ENCODE measurements around the gene PPFIA2. TPM values are rescaled to one million over a fixed set of nuclear protein-coding genes. Genes with fewer than 3 reads are reported as not detected.

PPFIA2 gene
- total RNA-seq, 1 donor from 2014 or later, result not detected

GRCh38 chr12:81470923-81471322 is 288.2 kb downstream of the PPFIA2 start:
- no peak for TF ChIP-seq CTCF (IDR thresholded peaks at IDR 0.05; ENCODE audit: unreplicated experiment)
- H3K9me3 Mint-ChIP-seq (ENCODE audit: unreplicated experiment), result no peaks in the 10 kb centered on the region
- no peaks in the 10 kb centered on the region for H3K27me3 Mint-ChIP-seq (ENCODE audit: unreplicated experiment)
- no peak overlapping the region for H3K27ac Mint-ChIP-seq (ENCODE audit: unreplicated experiment)
- no peak overlapping the region for H3K4me3 Mint-ChIP-seq (ENCODE audit: unreplicated experiment)
- no peaks in the 10 kb centered on the region for H3K4me1 Mint-ChIP-seq (ENCODE audit: unreplicated experiment)
- no peak for DNase-seq (ENCODE audit: low spot score)
- no peaks in the 10 kb centered on the region for H3K36me3 Mint-ChIP-seq (ENCODE audit: low read depth, unreplicated experiment)

- Mint-ChIP-seq H3K4me1 (ENCODE audit: unreplicated experiment) (no peaks in the 10 kb centered on the region), H3K27me3 (ENCODE audit: unreplicated experiment) (no peaks in the 10 kb centered on the region), H3K36me3 (ENCODE audit: low read depth, unreplicated experiment) (no peaks in the 10 kb centered on the region), H3K27ac (ENCODE audit: unreplicated experiment) (no peak overlapping the region), H3K9me3 (ENCODE audit: unreplicated experiment) (no peaks in the 10 kb centered on the region), H3K4me3 (ENCODE audit: unreplicated experiment) (no peak overlapping the region)
- no peak for DNase-seq (ENCODE audit: low spot score)
- no peak for TF ChIP-seq CTCF (IDR thresholded peaks at IDR 0.05; ENCODE audit: unreplicated experiment)
These were observed 290.9 kb downstream of the PPFIA2 start for GRCh38 chr12:81468206-81468605.

GRCh38 chr12:81465876-81466275 is 293.3 kb downstream of the PPFIA2 start:
- H3K4me1 Mint-ChIP-seq (ENCODE audit: unreplicated experiment), result no peaks in the 10 kb centered on the region
- no peak for TF ChIP-seq CTCF (IDR thresholded peaks at IDR 0.05; ENCODE audit: unreplicated experiment)
- no peak overlapping the region for H3K4me3 Mint-ChIP-seq (ENCODE audit: unreplicated experiment)
- H3K9me3 Mint-ChIP-seq (ENCODE audit: unreplicated experiment), result no peaks in the 10 kb centered on the region
- no peaks in the 10 kb centered on the region for H3K36me3 Mint-ChIP-seq (ENCODE audit: low read depth, unreplicated experiment)
- no peaks in the 10 kb centered on the region for H3K27me3 Mint-ChIP-seq (ENCODE audit: unreplicated experiment)
- no peak for DNase-seq (ENCODE audit: low spot score)
- H3K27ac Mint-ChIP-seq (ENCODE audit: unreplicated experiment), result no peak overlapping the region

GRCh38 chr12:81465191-81465590 is 294.0 kb downstream of the PPFIA2 start:
- Mint-ChIP-seq H3K9me3 (ENCODE audit: unreplicated experiment) (no peaks in the 10 kb centered on the region), H3K4me3 (ENCODE audit: unreplicated experiment) (no peak overlapping the region), H3K4me1 (ENCODE audit: unreplicated experiment) (no peaks in the 10 kb centered on the region), H3K27ac (ENCODE audit: unreplicated experiment) (no peak overlapping the region), H3K36me3 (ENCODE audit: low read depth, unreplicated experiment) (no peaks in the 10 kb centered on the region), H3K27me3 (ENCODE audit: unreplicated experiment) (no peaks in the 10 kb centered on the region)
- DNase-seq (ENCODE audit: low spot score), result no peak
- TF ChIP-seq CTCF (IDR thresholded peaks at IDR 0.05; ENCODE audit: unreplicated experiment), result no peak

GRCh38 chr12:81461163-81461562 is 298.0 kb downstream of the PPFIA2 start:
- peak; percentile 55 for TF ChIP-seq CTCF (IDR thresholded peaks at IDR 0.05; ENCODE audit: unreplicated experiment)
- no peak for DNase-seq (ENCODE audit: low spot score)
- H3K4me1 Mint-ChIP-seq (ENCODE audit: unreplicated experiment), result no peaks in the 10 kb centered on the region
- H3K27ac Mint-ChIP-seq (ENCODE audit: unreplicated experiment), result no peak overlapping the region
- H3K4me3 Mint-ChIP-seq (ENCODE audit: unreplicated experiment), result no peak overlapping the region
- no peaks in the 10 kb centered on the region for H3K27me3 Mint-ChIP-seq (ENCODE audit: unreplicated experiment)
- no peaks in the 10 kb centered on the region for H3K36me3 Mint-ChIP-seq (ENCODE audit: low read depth, unreplicated experiment)
- no peaks in the 10 kb centered on the region for H3K9me3 Mint-ChIP-seq (ENCODE audit: unreplicated experiment)

Data from endothelial cell (in vitro differentiated cells).